ENCODE measurements around the gene MYRIP.

The MYRIP gene

DNA sequence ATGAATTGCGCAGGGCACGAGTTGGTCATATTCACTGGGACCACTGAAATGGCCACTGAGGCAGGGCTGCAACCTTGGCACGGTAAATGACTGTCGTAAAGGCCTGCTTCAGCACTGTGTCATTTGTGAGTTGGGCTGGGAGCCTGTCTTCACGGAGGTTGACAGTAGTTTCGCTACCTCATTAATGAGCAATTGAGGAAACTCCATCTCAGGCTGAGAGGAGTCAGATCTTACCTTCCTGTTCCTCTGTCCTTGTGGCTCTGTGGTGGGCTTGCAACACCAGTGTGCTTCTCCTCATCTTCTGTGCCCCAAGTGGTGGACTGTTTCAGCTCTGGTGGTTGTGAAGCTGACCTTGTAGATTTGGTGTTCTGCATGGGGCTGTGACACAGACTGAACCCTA lies 420.0 kb downstream of the MYRIP start:
- H3K14ac ChIP-seq (ENCODE audit: low read length): no peak overlapping the region
- H2BK15ac ChIP-seq (ENCODE audit: low read length): no peak overlapping the region
- no peaks in the 10 kb centered on the region for H3K27me3 ChIP-seq (ENCODE audit: control insufficient read depth in 3 of 3, insufficient read depth in 3 of 3, low read depth in 1 of 3, low read length in 3 of 3)
- H3K9me3 ChIP-seq (replicated peaks in 1 of 2; ENCODE audit: control insufficient read depth in 2 of 2, insufficient read depth in 1 of 2, low read depth in 1 of 2, low read length in 2 of 2): no peaks in the 10 kb centered on the region
- H3K4me1 ChIP-seq (ENCODE audit: control insufficient read depth in 2 of 2, insufficient read depth in 1 of 2, low read depth in 1 of 2, low read length in 2 of 2): no peaks in the 10 kb centered on the region
- no peak overlapping the region for H2BK5ac ChIP-seq (ENCODE audit: low read length)
- no peak overlapping the region for H2BK120ac ChIP-seq (ENCODE audit: low read depth, low read length)
- no peak overlapping the region for H3K23ac ChIP-seq (ENCODE audit: low read depth, low read length, poor library complexity)
- no peak overlapping the region for H3K4ac ChIP-seq (ENCODE audit: low read length)
- WGBS, 2 donors (ENCODE audit: extremely low coverage in 2 of 2, insufficient read length in 2 of 2, insufficient replicate concordance in 1 of 2): no CpG with 5 or more reads among the region's 6 CpGs
- H4K91ac ChIP-seq (ENCODE audit: low read depth, low read length, poor library complexity): no peak overlapping the region
- H3K79me1 ChIP-seq (ENCODE audit: low read depth, low read length): no peaks in the 10 kb centered on the region
- H2AFZ ChIP-seq (ENCODE audit: low read length): no peak overlapping the region
- no peak overlapping the region for H3K9ac ChIP-seq (ENCODE audit: low read depth, low read length, poor library complexity)
- H2BK12ac ChIP-seq (ENCODE audit: low read length): no peak overlapping the region
- H3K4me3 ChIP-seq (ENCODE audit: low read length in 2 of 2): no peak overlapping the region
- H4K8ac ChIP-seq (ENCODE audit: low read depth, low read length): no peak overlapping the region
- no peak overlapping the region for H3K27ac ChIP-seq (replicated peaks; ENCODE audit: low read length)
- no peak overlapping the region for H3K4me2 ChIP-seq (ENCODE audit: insufficient read depth, low read length, poor library complexity, severe bottlenecking)
- H3K36me3 ChIP-seq (replicated peaks in 1 of 2; ENCODE audit: control insufficient read depth in 2 of 2, insufficient read depth in 2 of 2, low read length in 2 of 2): no peaks in the 10 kb centered on the region
- H2AK5ac ChIP-seq (ENCODE audit: low read depth, low read length): no peak overlapping the region
- no peak overlapping the region for H3K18ac ChIP-seq (ENCODE audit: low read length)
- no peak for DNase-seq (ENCODE audit: low spot score)

- Histone ChIP-seq H3K18ac (ENCODE audit: low read length) (no peak overlapping the region), H3K4me3 (ENCODE audit: low read length in 2 of 2) (no peak overlapping the region), H4K8ac (ENCODE audit: low read depth, low read length) (no peak overlapping the region), H3K4ac (ENCODE audit: low read length) (no peak overlapping the region), H2AK5ac (ENCODE audit: low read depth, low read length) (no peak overlapping the region), H3K4me2 (ENCODE audit: insufficient read depth, low read length, poor library complexity, severe bottlenecking) (no peak overlapping the region), H2BK120ac (ENCODE audit: low read depth, low read length) (no peak overlapping the region), H3K9ac (ENCODE audit: low read depth, low read length, poor library complexity) (no peak overlapping the region), H2BK15ac (ENCODE audit: low read length) (no peak overlapping the region), H2AFZ (ENCODE audit: low read length) (no peak overlapping the region), H3K4me1 (ENCODE audit: control insufficient read depth in 2 of 2, insufficient read depth in 1 of 2, low read depth in 1 of 2, low read length in 2 of 2) (no peaks in the 10 kb centered on the region), H3K27me3 (ENCODE audit: control insufficient read depth in 3 of 3, insufficient read depth in 3 of 3, low read depth in 1 of 3, low read length in 3 of 3) (no peaks in the 10 kb centered on the region), H2BK12ac (ENCODE audit: low read length) (no peak overlapping the region), H3K23ac (ENCODE audit: low read depth, low read length, poor library complexity) (no peak overlapping the region), H4K91ac (ENCODE audit: low read depth, low read length, poor library complexity) (no peak overlapping the region), H2BK5ac (ENCODE audit: low read length) (no peak overlapping the region), H3K14ac (ENCODE audit: low read length) (no peak overlapping the region), H3K36me3 (replicated peaks in 1 of 2; ENCODE audit: control insufficient read depth in 2 of 2, insufficient read depth in 2 of 2, low read length in 2 of 2) (no peaks in the 10 kb centered on the region), H3K79me1 (ENCODE audit: low read depth, low read length) (no peaks in the 10 kb centered on the region), H3K27ac (replicated peaks; ENCODE audit: low read length) (no peak overlapping the region), H3K9me3 (replicated peaks in 1 of 2; ENCODE audit: control insufficient read depth in 2 of 2, insufficient read depth in 1 of 2, low read depth in 1 of 2, low read length in 2 of 2) (no peaks in the 10 kb centered on the region)
- no peak for DNase-seq (ENCODE audit: low spot score)
- no CpG with 5 or more reads among the region's 1 CpG for WGBS, 2 donors (ENCODE audit: extremely low coverage in 2 of 2, insufficient read length in 2 of 2, insufficient replicate concordance in 1 of 2)
These were observed 420.6 kb downstream of the MYRIP start for GRCh38 chr3:40229963-40230362.

GRCh38 chr3:40230382-40230781 lies 421.0 kb downstream of the MYRIP start:
- H3K4me3 ChIP-seq (ENCODE audit: low read length in 2 of 2): no peak overlapping the region
- no peak overlapping the region for H3K4me2 ChIP-seq (ENCODE audit: insufficient read depth, low read length, poor library complexity, severe bottlenecking)
- H3K4ac ChIP-seq (ENCODE audit: low read length): no peak overlapping the region
- H2BK15ac ChIP-seq (ENCODE audit: low read length): no peak overlapping the region
- no peak overlapping the region for H2AFZ ChIP-seq (ENCODE audit: low read length)
- H3K9me3 ChIP-seq (replicated peaks in 1 of 2; ENCODE audit: control insufficient read depth in 2 of 2, insufficient read depth in 1 of 2, low read depth in 1 of 2, low read length in 2 of 2): no peaks in the 10 kb centered on the region
- H4K91ac ChIP-seq (ENCODE audit: low read depth, low read length, poor library complexity): no peak overlapping the region
- no peaks in the 10 kb centered on the region for H3K27me3 ChIP-seq (ENCODE audit: control insufficient read depth in 3 of 3, insufficient read depth in 3 of 3, low read depth in 1 of 3, low read length in 3 of 3)
- H2AK5ac ChIP-seq (ENCODE audit: low read depth, low read length): no peak overlapping the region
- no peaks in the 10 kb centered on the region for H3K79me1 ChIP-seq (ENCODE audit: low read depth, low read length)
- H4K8ac ChIP-seq (ENCODE audit: low read depth, low read length): no peak overlapping the region
- no peaks in the 10 kb centered on the region for H3K36me3 ChIP-seq (replicated peaks in 1 of 2; ENCODE audit: control insufficient read depth in 2 of 2, insufficient read depth in 2 of 2, low read length in 2 of 2)
- no peak overlapping the region for H3K23ac ChIP-seq (ENCODE audit: low read depth, low read length, poor library complexity)
- no peaks in the 10 kb centered on the region for H3K4me1 ChIP-seq (ENCODE audit: control insufficient read depth in 2 of 2, insufficient read depth in 1 of 2, low read depth in 1 of 2, low read length in 2 of 2)
- DNase-seq (ENCODE audit: low spot score): no peak
- no peak overlapping the region for H3K9ac ChIP-seq (ENCODE audit: low read depth, low read length, poor library complexity)
- no peak overlapping the region for H3K18ac ChIP-seq (ENCODE audit: low read length)
- no peak overlapping the region for H3K27ac ChIP-seq (replicated peaks; ENCODE audit: low read length)
- no peak overlapping the region for H2BK120ac ChIP-seq (ENCODE audit: low read depth, low read length)
- no peak overlapping the region for H2BK5ac ChIP-seq (ENCODE audit: low read length)
- H2BK12ac ChIP-seq (ENCODE audit: low read length): no peak overlapping the region
- H3K14ac ChIP-seq (ENCODE audit: low read length): no peak overlapping the region

- H4K91ac ChIP-seq (ENCODE audit: low read depth, low read length, poor library complexity): no peak overlapping the region
- H3K4ac ChIP-seq (ENCODE audit: low read length): no peak overlapping the region
- H3K18ac ChIP-seq (ENCODE audit: low read length): no peak overlapping the region
- WGBS, 2 donors (ENCODE audit: extremely low coverage in 2 of 2, insufficient read length in 2 of 2, insufficient replicate concordance in 1 of 2): no CpG with 5 or more reads among the region's 2 CpGs
- no peak for DNase-seq (ENCODE audit: low spot score)
- H3K27ac ChIP-seq (replicated peaks; ENCODE audit: low read length): no peak overlapping the region
- no peaks in the 10 kb centered on the region for H3K27me3 ChIP-seq (ENCODE audit: control insufficient read depth in 3 of 3, insufficient read depth in 3 of 3, low read depth in 1 of 3, low read length in 3 of 3)
- no peak overlapping the region for H2BK15ac ChIP-seq (ENCODE audit: low read length)
- no peak overlapping the region for H2AK5ac ChIP-seq (ENCODE audit: low read depth, low read length)
- no peaks in the 10 kb centered on the region for H3K79me1 ChIP-seq (ENCODE audit: low read depth, low read length)
- H4K8ac ChIP-seq (ENCODE audit: low read depth, low read length): no peak overlapping the region
- no peak overlapping the region for H2BK5ac ChIP-seq (ENCODE audit: low read length)
- H3K36me3 ChIP-seq (replicated peaks in 1 of 2; ENCODE audit: control insufficient read depth in 2 of 2, insufficient read depth in 2 of 2, low read length in 2 of 2): no peaks in the 10 kb centered on the region
- H3K4me3 ChIP-seq (ENCODE audit: low read length in 2 of 2): no peak overlapping the region
- H3K9ac ChIP-seq (ENCODE audit: low read depth, low read length, poor library complexity): no peak overlapping the region
- H2AFZ ChIP-seq (ENCODE audit: low read length): no peak overlapping the region
- no peak overlapping the region for H3K4me2 ChIP-seq (ENCODE audit: insufficient read depth, low read length, poor library complexity, severe bottlenecking)
- no peak overlapping the region for H3K23ac ChIP-seq (ENCODE audit: low read depth, low read length, poor library complexity)
- peaks cover 0 to 1% of the 10 kb centered on the region in 2 donors for H3K9me3 ChIP-seq (replicated peaks in 1 of 2; ENCODE audit: control insufficient read depth in 2 of 2, insufficient read depth in 1 of 2, low read depth in 1 of 2, low read length in 2 of 2)
- H2BK120ac ChIP-seq (ENCODE audit: low read depth, low read length): no peak overlapping the region
- no peaks in the 10 kb centered on the region for H3K4me1 ChIP-seq (ENCODE audit: control insufficient read depth in 2 of 2, insufficient read depth in 1 of 2, low read depth in 1 of 2, low read length in 2 of 2)
- H3K14ac ChIP-seq (ENCODE audit: low read length): no peak overlapping the region
- H2BK12ac ChIP-seq (ENCODE audit: low read length): no peak overlapping the region
These were observed 423.2 kb downstream of the MYRIP start for GRCh38 chr3:40232626-40233025.
